Globus pallidus (tissue), 1 donor: ENCODE measurements around the gene SORCS2.

Experiments
- DNase-seq: peaks from one replicate; pipeline ENCODE4 v3.0.0-alpha.2; 2015; ENCODE audit warnings: low spot score

The SORCS2 gene

GRCh38 chr4:7711307-7711963, 519.1 kb downstream of the SORCS2 start:
- no peak for DNase-seq

- DNase-seq = no peak
Observed at GRCh38 chr4:7712021-7712671, 519.8 kb downstream of the SORCS2 start.

- DNase-seq = no peak
Observed at GRCh38 chr4:7713757-7714156, 521.4 kb downstream of the SORCS2 start.

- no peak for DNase-seq
Observed at GRCh38 chr4:7714176-7714575, 521.8 kb downstream of the SORCS2 start.

DNA sequence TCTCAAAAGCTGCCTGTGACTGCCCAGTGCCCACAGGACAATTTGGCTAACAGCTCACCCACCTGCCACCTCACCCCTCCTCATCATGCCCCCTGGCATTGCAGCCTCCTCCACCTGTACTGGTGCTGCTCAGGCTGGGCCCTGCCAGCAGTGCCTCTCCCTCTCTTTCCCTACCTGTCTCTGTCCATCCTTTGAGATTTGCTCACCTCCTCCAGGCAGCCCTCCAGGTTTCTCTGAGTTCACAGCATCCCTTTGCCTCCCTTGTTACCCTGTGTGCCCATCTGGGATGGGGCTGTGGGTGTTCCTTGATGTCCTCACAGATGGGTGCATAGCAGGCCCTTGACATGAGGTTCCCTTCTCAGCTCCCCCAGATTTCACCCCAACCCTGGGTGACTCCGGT, 522.4 kb downstream of the SORCS2 start:
- no peak for DNase-seq

DNA sequence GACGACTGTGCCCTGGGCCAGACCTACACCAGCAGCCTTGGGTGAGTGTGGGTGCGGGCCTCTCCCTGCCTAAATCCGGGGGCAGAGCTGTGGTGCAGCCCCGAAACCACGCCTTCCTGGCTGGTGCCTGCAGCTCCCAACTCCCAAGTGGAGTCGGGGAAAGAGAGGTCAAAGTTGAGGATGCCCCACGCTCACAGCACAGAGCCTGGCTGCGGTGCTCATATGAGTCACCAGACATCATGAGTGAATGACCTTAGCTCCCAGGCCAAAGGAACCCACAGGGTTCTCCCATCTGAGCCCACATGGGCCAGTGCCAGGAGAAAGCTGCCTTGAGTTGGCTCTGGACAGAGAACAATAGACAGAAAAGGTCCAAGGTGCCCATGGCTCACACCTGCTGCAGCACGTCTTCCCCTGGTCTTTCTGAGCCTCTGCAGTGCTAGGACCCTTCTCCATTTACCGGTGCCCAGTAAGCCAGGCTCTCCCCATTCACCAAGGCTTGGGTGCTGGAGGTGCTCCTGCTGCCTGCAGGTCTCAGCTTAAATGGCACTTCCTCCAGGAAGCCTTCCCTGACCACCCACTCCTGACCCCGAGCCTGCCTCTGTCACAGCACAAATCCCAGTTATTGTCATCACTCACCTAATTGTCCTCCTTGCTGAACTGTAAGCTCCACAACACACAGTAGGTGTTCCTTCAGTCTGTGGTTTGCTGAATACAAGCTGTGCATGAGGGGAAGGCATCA, 523.1 kb downstream of the SORCS2 start:
- no peak for DNase-seq

DNA sequence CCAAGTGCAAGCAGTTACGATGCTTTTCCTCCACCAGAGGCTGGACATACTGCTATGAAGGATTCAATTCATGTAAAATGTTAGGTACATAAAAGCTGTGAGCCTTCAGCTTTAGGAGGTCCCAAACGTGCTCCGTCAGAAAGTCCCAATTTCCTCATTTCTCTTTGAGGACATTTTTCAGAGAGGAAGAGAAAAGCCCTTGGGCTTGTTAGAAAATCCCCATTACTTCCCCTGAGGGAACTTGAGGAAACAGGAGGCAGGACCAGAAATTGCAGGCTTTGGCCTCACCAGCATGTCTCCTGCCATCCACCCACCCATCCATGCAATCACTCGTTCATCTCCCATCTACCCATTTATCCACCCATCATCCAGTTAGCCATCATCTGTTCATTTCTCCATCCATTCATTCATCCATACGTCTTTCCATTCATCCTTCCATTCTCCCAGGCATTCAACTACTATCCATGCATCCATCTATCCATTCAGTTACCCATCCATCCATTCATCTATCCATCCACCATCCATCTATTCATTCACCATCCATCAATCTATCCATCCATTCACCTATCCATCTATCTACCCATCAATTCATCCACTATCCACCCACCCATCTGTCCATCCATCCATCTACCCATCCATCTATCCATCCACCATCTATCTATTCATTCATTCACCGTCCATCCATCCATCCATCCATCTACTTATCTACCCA, 523.8 kb downstream of the SORCS2 start:
- no peak for DNase-seq

- DNase-seq = no peak
Observed at GRCh38 chr4:7717161-7717560, 524.8 kb downstream of the SORCS2 start.

- no peak for DNase-seq
Observed at GRCh38 chr4:7717946-7718490, 525.7 kb downstream of the SORCS2 start.

- peak; percentile 38 for DNase-seq
Observed at GRCh38 chr4:7719354-7720174, 527.2 kb downstream of the SORCS2 start.

GRCh38 chr4:7721984-7722551, 529.7 kb downstream of the SORCS2 start:
- DNase-seq = no peak

DNA sequence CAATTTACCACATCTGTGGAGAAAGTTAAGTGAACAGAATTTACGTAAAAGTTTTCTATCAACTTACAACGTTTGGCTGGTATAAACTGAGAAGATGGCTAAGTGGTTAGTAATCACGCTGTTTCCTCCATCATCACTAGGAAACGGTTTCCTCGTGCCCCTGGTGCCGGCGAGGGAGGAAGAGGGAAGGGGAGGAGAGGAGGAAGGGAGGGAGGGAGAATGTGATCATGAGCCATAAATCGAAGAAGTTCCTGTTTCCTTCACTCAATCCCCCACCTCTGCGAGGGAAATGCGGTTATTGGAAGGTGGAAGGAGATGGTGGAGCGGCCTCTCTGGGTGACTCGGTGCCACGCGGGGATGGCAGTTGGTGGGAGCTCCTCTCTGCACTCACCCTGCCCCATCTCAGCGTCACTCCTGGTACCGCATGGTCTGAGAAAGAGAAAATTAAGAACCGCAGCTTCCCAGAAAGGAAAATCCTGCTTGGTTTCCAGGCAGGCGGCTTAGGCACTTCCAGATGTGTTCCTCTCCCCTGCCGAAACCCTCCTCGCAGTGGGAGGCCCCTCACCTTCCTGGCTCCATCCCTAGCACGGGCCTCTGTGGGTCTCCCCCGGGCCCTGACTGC, 530.5 kb downstream of the SORCS2 start:
- no peak for DNase-seq

GRCh38 chr4:7723625-7724024, 531.3 kb downstream of the SORCS2 start:
- DNase-seq = no peak

DNA sequence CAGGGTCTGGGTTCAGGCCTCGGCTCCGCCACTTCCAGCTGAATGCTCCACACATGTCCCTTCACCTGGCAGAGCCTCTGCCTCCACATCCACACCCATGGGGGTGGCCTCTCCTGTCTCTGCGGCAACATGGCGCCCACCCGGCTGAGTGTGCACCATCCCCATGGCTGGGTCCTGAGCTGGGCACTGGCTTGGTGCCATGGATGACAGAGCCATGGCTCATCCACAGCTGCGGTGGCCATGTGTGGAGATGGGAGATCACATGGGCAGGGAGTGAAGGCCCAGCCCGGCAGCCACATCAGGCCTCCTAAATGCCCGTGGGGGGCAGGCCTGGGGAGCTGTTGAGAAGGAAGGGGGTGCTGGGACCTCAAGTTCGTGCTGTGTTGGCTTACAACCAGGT, 533.6 kb downstream of the SORCS2 start:
- peak; percentile 31 for DNase-seq

GRCh38 chr4:7726665-7727413, 534.5 kb downstream of the SORCS2 start:
- no peak for DNase-seq

DNA sequence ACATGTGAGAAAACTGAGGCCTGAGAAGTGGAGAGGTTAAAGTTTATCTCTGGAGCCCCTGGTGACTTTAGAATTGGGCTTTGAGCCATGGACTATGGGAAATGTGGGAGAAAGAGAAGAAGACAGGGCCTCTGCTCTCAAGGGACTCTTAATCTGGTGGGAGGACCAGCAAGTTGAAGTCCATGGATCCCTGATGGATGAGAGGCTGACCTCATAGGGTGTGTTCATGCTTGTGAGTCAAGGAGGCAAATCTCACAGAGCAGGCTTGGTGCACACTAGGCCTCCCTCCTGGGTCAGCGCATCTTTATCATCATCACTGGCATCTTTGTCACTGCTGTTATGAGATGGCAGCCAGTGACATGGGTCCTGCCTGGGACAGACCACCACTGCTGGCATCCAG, 535.4 kb downstream of the SORCS2 start:
- DNase-seq = no peak

- no peak for DNase-seq
Observed at GRCh38 chr4:7731437-7731836, 539.1 kb downstream of the SORCS2 start.

DNA sequence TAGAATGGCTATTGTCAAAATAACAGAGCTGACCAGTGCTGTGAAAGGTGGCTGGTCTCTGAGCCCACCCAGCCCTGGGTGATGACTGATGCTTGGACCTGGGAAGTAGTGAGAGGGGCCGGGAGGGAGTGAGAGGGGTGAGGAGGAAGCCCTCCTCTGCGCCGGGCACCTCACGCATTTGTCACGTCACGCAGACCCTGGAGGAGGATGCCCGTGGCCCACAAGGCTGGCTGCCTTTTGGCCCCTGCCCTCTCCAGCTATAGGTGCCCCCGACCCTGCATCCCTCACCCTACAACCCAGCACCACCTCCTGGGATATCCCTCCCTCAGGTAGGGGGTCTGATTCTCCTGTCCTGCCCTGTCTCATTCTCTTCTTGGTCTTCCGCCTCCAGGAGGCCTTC, 539.9 kb downstream of the SORCS2 start:
- no peak for DNase-seq

- DNase-seq = no peak
Observed at GRCh38 chr4:7733201-7733600, 540.9 kb downstream of the SORCS2 start.
